Gastrocnemius medialis (tissue), 4 donors: Measurements from ENCODE around the gene RFPL3. TPM values are rescaled to one million over a fixed set of nuclear protein-coding genes. Genes with fewer than 3 reads are reported as not detected.
"Not testable (repeated sequence)": the region's sequence is repeated elsewhere in the genome, so short reads cannot be mapped to it uniquely, and the experiment has no call there.

Experiments
- ATAC-seq, 2 donors: fragments of 150-250 bp; one replicate each; pipeline ENCODE4 v1.9.1; 2016
- DNase-seq, 2 donors: peaks; one replicate each; pipeline ENCODE4 v3.0.0-alpha.2; 2019
- H3K27ac ChIP-seq, 4 donors: fragments of 200-600 bp; sonication (generic); 1 replicate in 1 of 4; 2 replicates in 3 of 4; pipeline ENCODE4 v1.5.1; 2016 to 2018; ENCODE audit warnings: mild to moderate bottlenecking in 2 of 4, moderate library complexity in 1 of 4
- H3K27me3 ChIP-seq, 3 donors: fragments of 200-600 bp; sonication (generic) in 2 of 3; 1 replicate in 1 of 3; 2 replicates in 2 of 3; pipeline versions ENCODE4 v1.5.1 to v1.6.0; 2016 to 2019; ENCODE audit warnings: mild to moderate bottlenecking in 1 of 3, moderate library complexity in 1 of 3
- H3K36me3 ChIP-seq, 2 donors: fragments of 200-600 bp; sonication (generic) in 1 of 2; one replicate each; pipeline ENCODE4 v1.5.1; 2017 to 2018
- H3K4me1 ChIP-seq, 2 donors: fragments of 200-600 bp; sonication (generic) in 1 of 2; one replicate each; pipeline ENCODE4 v1.5.1; 2016 to 2017; ENCODE audit warnings: mild to moderate bottlenecking in 2 of 2
- H3K4me3 ChIP-seq, 4 donors: fragments of 200-600 bp; sonication (generic) in 3 of 4; 1 replicate in 1 of 4; 2 replicates in 3 of 4; pipeline ENCODE4 v1.5.1; 2016 to 2019; ENCODE audit warnings: mild to moderate bottlenecking in 2 of 4
- H3K9me3 ChIP-seq, 3 donors: fragments of 200-600 bp; sonication (generic) in 2 of 3; 1 replicate in 1 of 3; 2 replicates in 2 of 3; pipeline ENCODE4 v1.5.1; 2016 to 2019
- POLR2A ChIP-seq, 2 donors: fragments of 450-650 bp; IDR thresholded peaks; one replicate each; pipeline ENCODE4 v1.6.1; 2017; ENCODE audit warnings: antibody characterized with exemption in 2 of 2, mild to moderate bottlenecking in 2 of 2, moderate library complexity in 2 of 2
- in situ Hi-C, 4 donors: fragments of 200-750 bp; cut with MboI; loops; one replicate each; pipeline versions ENCODE4 v1.15.0 to v1.8.0; 2017; ENCODE audit warnings: low sequenced_read_pairs in 4 of 4
- intact Hi-C: fragments of 100-400 bp; cut with DNase I; formaldehyde crosslinking; loops from one replicate; pipeline ENCODE4 v1.15.1; 2023; ENCODE audit warnings: low total_unique reads
- total RNA-seq, 4 donors: library from RNA; depleted of rRNA; stranded (reverse); fragments of >200 nt; gene quantifications; one replicate each; pipeline versions ENCODE4 v1.1.0 to v1.2.3, GENCODE V29; 2016
- TF ChIP-seq, protein P1 (sequence below), 5 experiments: fragments of 450-650 bp in 3 of 5; fragments of 200-600 bp in 2 of 5; sonication (generic) in 2 of 5; IDR thresholded peaks in 4 of 5; conservative IDR thresholded peaks in 1 of 5; 1 replicate in 4 of 5; 2 replicates in 1 of 5; pipeline ENCODE4 v1.5.1; 2016 to 2019; ENCODE audit warnings: antibody characterized with exemption in 5 of 5, mild to moderate bottlenecking in 3 of 5, moderate library complexity in 3 of 5

RFPL3 gene
- total RNA-seq, 4 donors from 2014 or later = not detected

- ATAC-seq (no peak), DNase-seq (no peak)
- Histone ChIP-seq H3K4me1 (no peaks in the 10 kb centered on the region), H3K4me3 (no peak overlapping the region), H3K27ac (no peak overlapping the region), H3K36me3 (no peaks in the 10 kb centered on the region), H3K27me3 (no peaks in the 10 kb centered on the region), H3K9me3 (no peaks in the 10 kb centered on the region)
- in situ Hi-C loops = loop anchor here in 1 of 4 donors (25.0 kb wide), 1 partner anchor 111 kb away; no protein-coding TSS in a partner anchor
- intact Hi-C loops = no loop called here
- no peak for TF ChIP-seq POLR2A (IDR thresholded peaks at IDR 0.05)
Measured at GRCh38 chr22:32348031-32348611, 9.5 kb upstream of the RFPL3 start.

DNA sequence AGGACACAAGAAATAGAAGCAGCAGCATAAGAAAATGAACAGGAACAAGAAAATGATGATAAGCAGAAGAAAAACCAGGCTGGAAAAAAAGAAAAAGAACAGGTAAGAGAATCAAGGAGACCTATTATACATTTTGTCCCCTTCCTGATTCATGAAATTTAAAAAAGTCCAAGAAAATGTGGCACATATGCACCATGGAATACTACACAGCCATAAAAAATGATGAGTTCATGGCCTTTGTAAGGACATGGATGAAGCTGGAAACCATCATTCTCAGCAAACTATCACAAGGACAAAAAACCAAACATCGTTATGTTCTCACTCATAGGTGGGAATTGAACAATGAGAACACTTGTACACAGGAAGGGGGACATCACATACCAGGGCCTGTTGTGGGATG is 5.8 kb upstream of the RFPL3 start:
- intact Hi-C loops = not testable (repeated sequence)

GRCh38 chr22:32352681-32353080 is 5.0 kb upstream of the RFPL3 start:
- no peak for TF ChIP-seq POLR2A (IDR thresholded peaks at IDR 0.05)
- TF ChIP-seq, protein P1, sequence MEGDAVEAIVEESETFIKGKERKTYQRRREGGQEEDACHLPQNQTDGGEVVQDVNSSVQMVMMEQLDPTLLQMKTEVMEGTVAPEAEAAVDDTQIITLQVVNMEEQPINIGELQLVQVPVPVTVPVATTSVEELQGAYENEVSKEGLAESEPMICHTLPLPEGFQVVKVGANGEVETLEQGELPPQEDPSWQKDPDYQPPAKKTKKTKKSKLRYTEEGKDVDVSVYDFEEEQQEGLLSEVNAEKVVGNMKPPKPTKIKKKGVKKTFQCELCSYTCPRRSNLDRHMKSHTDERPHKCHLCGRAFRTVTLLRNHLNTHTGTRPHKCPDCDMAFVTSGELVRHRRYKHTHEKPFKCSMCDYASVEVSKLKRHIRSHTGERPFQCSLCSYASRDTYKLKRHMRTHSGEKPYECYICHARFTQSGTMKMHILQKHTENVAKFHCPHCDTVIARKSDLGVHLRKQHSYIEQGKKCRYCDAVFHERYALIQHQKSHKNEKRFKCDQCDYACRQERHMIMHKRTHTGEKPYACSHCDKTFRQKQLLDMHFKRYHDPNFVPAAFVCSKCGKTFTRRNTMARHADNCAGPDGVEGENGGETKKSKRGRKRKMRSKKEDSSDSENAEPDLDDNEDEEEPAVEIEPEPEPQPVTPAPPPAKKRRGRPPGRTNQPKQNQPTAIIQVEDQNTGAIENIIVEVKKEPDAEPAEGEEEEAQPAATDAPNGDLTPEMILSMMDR (IDR thresholded peaks at IDR 0.05 in 4 of 5, conservative IDR thresholded peaks at IDR 0.05 in 1 of 5) = no peak
- H3K27me3 ChIP-seq = no peaks in the 10 kb centered on the region
- intact Hi-C loops = no loop called here
- ATAC-seq (no peak), DNase-seq (no peak)
- no peak overlapping the region for H3K4me3 ChIP-seq
- H3K27ac ChIP-seq = no peak overlapping the region
- H3K4me1 ChIP-seq = no peaks in the 10 kb centered on the region
- in situ Hi-C loops = no loop called here
- no peaks in the 10 kb centered on the region for H3K9me3 ChIP-seq
- no peaks in the 10 kb centered on the region for H3K36me3 ChIP-seq

More for the DNA sequence above, 5.8 kb upstream of the RFPL3 start:
- H3K36me3 ChIP-seq, H3K27me3 ChIP-seq, ATAC-seq, in situ Hi-C loops, H3K9me3 ChIP-seq, H3K4me3 ChIP-seq, DNase-seq, H3K4me1 ChIP-seq, H3K27ac ChIP-seq: not testable (repeated sequence)

DNA sequence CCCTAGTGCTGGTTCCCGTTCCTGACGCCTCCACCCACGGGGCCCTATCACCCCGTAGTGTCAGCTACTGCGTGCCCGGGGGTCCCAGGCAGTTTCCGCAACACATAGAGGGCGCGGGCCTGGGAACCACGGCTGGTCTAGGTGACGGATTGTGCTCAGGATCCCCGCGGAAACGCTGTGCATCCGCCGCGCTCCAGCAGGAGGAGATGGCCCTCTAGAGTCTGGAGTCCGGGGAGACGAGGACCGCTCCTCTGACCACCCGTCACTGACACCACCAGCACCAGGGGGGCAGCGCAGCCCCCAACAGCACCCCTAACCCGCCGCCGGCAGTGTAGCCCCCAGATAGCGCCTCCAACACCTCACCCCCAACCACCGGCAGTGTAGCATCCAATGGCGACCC is 4.4 kb upstream of the RFPL3 start:
- no peak for TF ChIP-seq POLR2A (IDR thresholded peaks at IDR 0.05)
- TF ChIP-seq, protein P1 (IDR thresholded peaks at IDR 0.05 in 4 of 5, conservative IDR thresholded peaks at IDR 0.05 in 1 of 5) = no peak
- Histone ChIP-seq H3K36me3 (no peaks in the 10 kb centered on the region), H3K4me3 (no peak overlapping the region), H3K27me3 (no peaks in the 10 kb centered on the region), H3K9me3 (no peaks in the 10 kb centered on the region), H3K4me1 (no peaks in the 10 kb centered on the region), H3K27ac (no peak overlapping the region)
- DNase-seq (no peak), ATAC-seq (no peak)
- intact Hi-C loops (no loop called here), in situ Hi-C loops (no loop called here)

DNA sequence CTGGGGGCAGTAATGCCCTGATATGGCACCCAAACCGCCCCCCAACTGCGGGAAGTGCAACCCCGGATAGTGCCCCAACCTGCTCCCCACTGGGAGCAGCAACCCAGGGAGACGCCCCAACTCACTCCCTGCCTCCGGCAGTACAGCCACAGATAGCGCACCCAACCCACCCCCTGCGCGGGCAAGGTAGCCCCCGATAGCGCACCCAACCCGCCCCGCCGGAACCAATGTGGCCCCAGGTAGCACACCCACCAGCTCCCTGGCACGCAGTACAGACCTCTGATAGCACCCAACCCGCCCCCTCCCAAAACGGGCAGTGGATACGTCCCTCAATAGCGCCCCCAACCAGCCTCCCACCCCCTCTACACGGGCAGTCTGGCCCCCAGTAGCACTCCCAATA is 3.8 kb upstream of the RFPL3 start:
- in situ Hi-C loops (no loop called here), intact Hi-C loops (no loop called here)
- TF ChIP-seq POLR2A (IDR thresholded peaks at IDR 0.05) = no peak
- TF ChIP-seq, protein P1 (IDR thresholded peaks at IDR 0.05 in 4 of 5, conservative IDR thresholded peaks at IDR 0.05 in 1 of 5) = no peak
- Histone ChIP-seq H3K27ac (no peak overlapping the region), H3K4me1 (no peaks in the 10 kb centered on the region), H3K4me3 (peak overlapping the region in 1 of 4 donors; percentile 41), H3K9me3 (no peaks in the 10 kb centered on the region), H3K36me3 (no peaks in the 10 kb centered on the region), H3K27me3 (no peaks in the 10 kb centered on the region)
- ATAC-seq = no peak
- DNase-seq = no peak
